ENCODE data around the gene MIGA2. TPM values are rescaled to one million over a fixed set of nuclear protein-coding genes. Genes with fewer than 3 reads are reported as not detected.

The MIGA2 gene
- total and polyA plus RNA-seq, 4 donors = 8.5 to 32.3 (median 25.0) TPM

DNA sequence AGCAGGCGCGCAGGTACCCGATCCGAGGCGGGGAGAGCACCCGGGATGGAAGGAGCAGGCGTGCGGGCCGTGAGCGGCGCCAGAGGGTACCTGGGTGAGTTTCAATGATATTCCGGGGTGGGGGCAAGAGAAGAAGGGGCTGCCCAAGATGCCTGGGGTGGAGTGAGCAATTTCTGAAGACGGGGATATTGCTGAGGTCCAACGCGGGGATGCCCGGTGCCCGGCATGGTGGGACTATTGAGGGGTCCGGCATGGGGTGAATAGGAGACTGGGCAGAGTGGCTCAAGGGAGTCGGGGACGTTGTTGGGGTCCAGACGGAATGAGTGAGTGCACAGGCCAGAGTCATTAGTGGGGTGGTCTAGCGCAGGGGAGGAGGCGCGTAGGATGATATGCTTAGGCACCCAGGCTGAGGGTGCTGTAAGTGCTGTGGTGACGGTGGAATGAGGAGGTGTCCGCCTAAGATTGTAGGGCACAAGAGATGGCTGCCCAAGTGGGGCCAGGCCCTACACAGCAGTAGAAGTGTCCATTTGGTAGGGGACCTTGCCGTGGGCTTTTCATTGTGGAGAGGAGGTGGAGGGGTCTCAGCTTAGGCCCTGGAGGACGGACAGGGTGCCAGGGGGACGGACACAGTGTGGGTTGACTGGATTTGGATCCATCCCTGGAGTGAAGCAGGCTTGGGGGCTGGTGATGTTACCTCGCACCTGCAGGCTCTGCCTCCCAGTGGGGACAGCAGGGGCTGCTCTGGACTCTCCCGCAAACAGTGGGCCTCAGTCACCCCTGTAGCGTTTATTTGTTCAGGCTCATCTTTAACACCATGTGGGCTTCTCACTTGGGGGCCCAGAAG is 719 bp downstream of the MIGA2 start:
- 6 to 8% methylated on average over 32 of the region's 32 CpGs for WGBS, 2 donors

DNA sequence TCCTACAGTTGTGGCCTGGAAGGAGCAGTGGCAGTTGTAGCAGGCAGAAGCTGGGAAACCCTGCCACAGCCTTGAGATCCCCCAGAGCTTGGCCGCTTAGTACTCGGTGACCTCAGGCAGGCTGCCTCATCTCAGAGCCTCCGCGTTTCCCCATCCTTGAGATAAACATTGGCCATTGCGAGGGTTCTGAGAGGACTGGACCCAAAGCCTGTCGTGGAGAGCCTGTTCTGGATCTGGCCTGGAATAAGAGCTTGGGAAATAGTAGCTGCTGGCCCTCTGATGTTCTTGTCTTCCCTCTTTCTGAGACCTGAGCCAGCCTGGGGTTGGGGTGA is 1.3 kb downstream of the MIGA2 start:
- DNase-seq (no peak), ATAC-seq (ENCODE audit: low FRiP score) (no peak)
- no peaks in the 10 kb centered on the region for H3K9me3 ChIP-seq (ENCODE audit: control insufficient read depth, low read length)
- WGBS, 2 donors = 48 to 50% methylated on average over 6 of the region's 6 CpGs
- no peaks in the 10 kb centered on the region for H3K4me1 ChIP-seq (ENCODE audit: control insufficient read depth in 1 of 2, insufficient read depth in 2 of 2, low read length in 2 of 2)
- intact Hi-C loops (cut with DNase I) = loop anchor here (2.0 to 5.0 kb wide), 2 partner anchors 43 to 90 kb away; partner anchors contain the start of genes DOLK (in 1 of the 2), DOLPP1 (in 1 of the 2) and NUP188 (in 1 of the 2)
- H3K27me3 ChIP-seq (ENCODE audit: control insufficient read depth in 1 of 2, insufficient read depth in 2 of 2, low read length in 1 of 2) = no peaks in the 10 kb centered on the region
- no peak overlapping the region for H3K4me3 ChIP-seq (ENCODE audit: low read length in 2 of 2)
- H3K36me3 ChIP-seq (ENCODE audit: control insufficient read depth in 1 of 2, insufficient read depth in 2 of 2, low read length in 1 of 2) = no peaks in the 10 kb centered on the region
- no peak overlapping the region for H3K27ac ChIP-seq (ENCODE audit: low read depth in 1 of 2, low read length in 2 of 2)

More for the DNA sequence above, 719 bp downstream of the MIGA2 start:
- DNase-seq = peak in 1 of 2 donors; percentile 72
- no peaks in the 10 kb centered on the region for H3K4me1 ChIP-seq (ENCODE audit: control insufficient read depth in 1 of 2, insufficient read depth in 2 of 2, low read length in 2 of 2)
- peak overlapping the region in 1 of 2 donors; percentile 1 for H3K27ac ChIP-seq (ENCODE audit: low read depth in 1 of 2, low read length in 2 of 2)
- H3K27me3 ChIP-seq (ENCODE audit: control insufficient read depth in 1 of 2, insufficient read depth in 2 of 2, low read length in 1 of 2) = no peaks in the 10 kb centered on the region
- intact Hi-C loops (cut with DNase I) = loop anchor here (2.0 to 5.0 kb wide), 2 partner anchors 44 to 90 kb away; partner anchors contain the start of genes DOLK (in 1 of the 2), DOLPP1 (in 1 of the 2) and NUP188 (in 1 of the 2)
- H3K9me3 ChIP-seq (ENCODE audit: control insufficient read depth, low read length) = no peaks in the 10 kb centered on the region
- no peaks in the 10 kb centered on the region for H3K36me3 ChIP-seq (ENCODE audit: control insufficient read depth in 1 of 2, insufficient read depth in 2 of 2, low read length in 1 of 2)
- peak overlapping the region; percentile 68 to 85 for H3K4me3 ChIP-seq (ENCODE audit: low read length in 2 of 2)
- ATAC-seq (ENCODE audit: low FRiP score) = peak; percentile 2

DNA sequence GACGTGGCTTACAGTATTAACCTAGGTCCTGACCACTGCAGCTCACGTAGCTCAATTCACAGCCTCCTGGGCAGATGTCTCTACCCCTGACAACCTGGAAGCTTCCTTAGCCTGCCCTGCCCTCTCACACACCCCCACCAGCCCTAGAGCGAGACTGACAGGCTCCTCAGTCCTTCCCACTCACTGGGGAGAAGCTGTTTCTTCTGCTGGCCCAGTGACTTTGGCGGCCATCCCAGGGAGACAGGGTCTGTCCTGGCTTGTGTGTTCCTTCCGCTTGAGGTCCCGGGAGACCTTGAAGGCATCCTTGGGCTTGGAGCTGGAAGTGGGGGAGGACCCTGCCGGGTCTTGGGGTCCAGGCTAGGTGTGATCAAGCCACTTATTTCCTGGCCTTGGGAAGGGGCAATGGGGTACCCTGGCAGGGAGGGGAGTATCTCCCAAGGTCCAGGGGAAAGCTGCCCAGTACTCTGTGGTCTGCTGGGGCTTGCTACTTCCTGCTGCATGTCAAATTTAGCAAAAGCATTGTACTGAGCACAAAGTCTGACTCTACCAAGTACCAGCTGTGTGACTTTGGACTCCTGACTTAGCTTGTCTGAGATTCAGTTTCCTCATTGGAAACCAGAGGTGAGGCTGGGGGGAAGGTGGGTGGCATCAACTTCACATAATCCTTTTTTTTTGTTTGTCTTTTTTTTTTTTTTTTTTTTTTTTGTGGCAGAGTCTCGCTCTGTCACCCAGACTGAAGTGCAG is 1.9 kb downstream of the MIGA2 start:
- H3K4me3 ChIP-seq (ENCODE audit: low read length in 2 of 2) = no peak overlapping the region
- H3K36me3 ChIP-seq (ENCODE audit: control insufficient read depth in 1 of 2, insufficient read depth in 2 of 2, low read length in 1 of 2) = no peaks in the 10 kb centered on the region
- WGBS, 2 donors = 65 to 67% methylated on average over 7 to 8 of the region's 8 CpGs
- H3K27ac ChIP-seq (ENCODE audit: low read depth in 1 of 2, low read length in 2 of 2) = no peak overlapping the region
- DNase-seq = no peak
- no peak for ATAC-seq (ENCODE audit: low FRiP score)
- no peaks in the 10 kb centered on the region for H3K27me3 ChIP-seq (ENCODE audit: control insufficient read depth in 1 of 2, insufficient read depth in 2 of 2, low read length in 1 of 2)
- intact Hi-C loops (cut with DNase I) = loop anchor here in 1 of 2 donors (5.0 kb wide), 1 partner anchor 91 kb away; the partner anchor contains the start of genes DOLK and NUP188
- H3K9me3 ChIP-seq (ENCODE audit: control insufficient read depth, low read length) = no peaks in the 10 kb centered on the region
- no peaks in the 10 kb centered on the region for H3K4me1 ChIP-seq (ENCODE audit: control insufficient read depth in 1 of 2, insufficient read depth in 2 of 2, low read length in 2 of 2)

GRCh38 chr9:129040113-129040643 is 3.8 kb downstream of the MIGA2 start:
- H3K27me3 ChIP-seq (ENCODE audit: control insufficient read depth in 1 of 2, insufficient read depth in 2 of 2, low read length in 1 of 2) = no peaks in the 10 kb centered on the region
- intact Hi-C loops (cut with DNase I) = no loop called here
- H3K4me1 ChIP-seq (ENCODE audit: control insufficient read depth in 1 of 2, insufficient read depth in 2 of 2, low read length in 2 of 2) = no peaks in the 10 kb centered on the region
- no peak for DNase-seq
- no peaks in the 10 kb centered on the region for H3K9me3 ChIP-seq (ENCODE audit: control insufficient read depth, low read length)
- ATAC-seq (ENCODE audit: low FRiP score) = no peak
- H3K36me3 ChIP-seq (ENCODE audit: control insufficient read depth in 1 of 2, insufficient read depth in 2 of 2, low read length in 1 of 2) = no peaks in the 10 kb centered on the region
- no peak overlapping the region for H3K4me3 ChIP-seq (ENCODE audit: low read length in 2 of 2)
- 89 to 91% methylated on average over 12 of the region's 12 CpGs for WGBS, 2 donors
- no peak overlapping the region for H3K27ac ChIP-seq (ENCODE audit: low read depth in 1 of 2, low read length in 2 of 2)

DNA sequence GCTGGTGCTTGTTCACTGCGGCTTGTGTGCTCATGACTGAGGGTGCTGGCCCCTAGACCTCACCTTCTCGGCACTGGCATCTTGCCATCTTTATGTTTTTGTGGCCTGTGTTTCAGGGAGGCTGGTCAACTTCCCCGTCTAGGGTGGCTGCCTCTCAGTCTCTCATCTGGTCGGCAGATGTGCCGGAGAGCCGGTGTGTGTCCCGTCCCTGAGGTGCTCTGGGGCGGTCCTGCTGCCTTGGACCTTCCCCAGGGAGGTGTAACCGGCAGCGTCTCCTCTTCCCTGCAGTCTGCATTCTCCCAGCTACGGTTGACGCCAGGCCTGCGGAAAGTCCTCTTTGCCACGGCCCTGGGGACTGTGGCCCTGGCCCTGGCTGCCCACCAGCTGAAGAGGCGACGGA is 5.6 kb downstream of the MIGA2 start:
- WGBS, 2 donors = 83 to 84% methylated on average over 16 of the region's 16 CpGs
- ATAC-seq (ENCODE audit: low FRiP score) = no peak
- H3K36me3 ChIP-seq (ENCODE audit: control insufficient read depth in 1 of 2, insufficient read depth in 2 of 2, low read length in 1 of 2) = no peaks in the 10 kb centered on the region
- H3K4me3 ChIP-seq (ENCODE audit: low read length in 2 of 2) = no peak overlapping the region
- no peaks in the 10 kb centered on the region for H3K27me3 ChIP-seq (ENCODE audit: control insufficient read depth in 1 of 2, insufficient read depth in 2 of 2, low read length in 1 of 2)
- no peaks in the 10 kb centered on the region for H3K9me3 ChIP-seq (ENCODE audit: control insufficient read depth, low read length)
- no peaks in the 10 kb centered on the region for H3K4me1 ChIP-seq (ENCODE audit: control insufficient read depth in 1 of 2, insufficient read depth in 2 of 2, low read length in 2 of 2)
- intact Hi-C loops (cut with DNase I) = no loop called here
- no peak overlapping the region for H3K27ac ChIP-seq (ENCODE audit: low read depth in 1 of 2, low read length in 2 of 2)
- DNase-seq = no peak

DNA sequence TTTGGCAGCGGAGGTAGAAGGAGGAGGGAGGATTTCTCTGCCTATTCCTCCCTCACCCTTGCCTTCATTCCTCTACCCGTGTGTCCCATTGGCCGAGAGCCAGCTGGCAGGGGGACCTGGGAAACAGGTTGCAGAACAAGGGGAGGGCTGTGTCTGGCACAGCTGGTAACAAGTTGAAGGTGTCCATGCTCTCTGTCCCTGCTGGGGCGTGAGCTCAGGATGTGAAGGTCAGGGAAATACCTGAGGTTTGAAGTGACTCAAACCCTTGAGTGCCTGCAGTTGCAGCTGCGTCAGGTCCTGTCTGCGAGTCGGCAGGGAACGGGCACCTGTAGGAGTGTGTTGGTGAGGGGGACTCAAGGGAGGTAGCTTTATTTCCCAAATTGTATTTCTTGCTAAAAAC is 16.2 kb downstream of the MIGA2 start:
- no peaks in the 10 kb centered on the region for H3K9me3 ChIP-seq (ENCODE audit: control insufficient read depth, low read length)
- H3K4me3 ChIP-seq (ENCODE audit: low read length in 2 of 2) = no peak overlapping the region
- no peaks in the 10 kb centered on the region for H3K27me3 ChIP-seq (ENCODE audit: control insufficient read depth in 1 of 2, insufficient read depth in 2 of 2, low read length in 1 of 2)
- H3K36me3 ChIP-seq (ENCODE audit: control insufficient read depth in 1 of 2, insufficient read depth in 2 of 2, low read length in 1 of 2) = peaks cover 0 to 6% of the 10 kb centered on the region in 2 donors
- ATAC-seq (ENCODE audit: low FRiP score) = no peak
- no peak overlapping the region for H3K27ac ChIP-seq (ENCODE audit: low read depth in 1 of 2, low read length in 2 of 2)
- H3K4me1 ChIP-seq (ENCODE audit: control insufficient read depth in 1 of 2, insufficient read depth in 2 of 2, low read length in 2 of 2) = no peaks in the 10 kb centered on the region
- WGBS, 2 donors = 78% methylated on average over 8 of the region's 8 CpGs
- intact Hi-C loops (cut with DNase I) = no loop called here
- no peak for DNase-seq

DNA sequence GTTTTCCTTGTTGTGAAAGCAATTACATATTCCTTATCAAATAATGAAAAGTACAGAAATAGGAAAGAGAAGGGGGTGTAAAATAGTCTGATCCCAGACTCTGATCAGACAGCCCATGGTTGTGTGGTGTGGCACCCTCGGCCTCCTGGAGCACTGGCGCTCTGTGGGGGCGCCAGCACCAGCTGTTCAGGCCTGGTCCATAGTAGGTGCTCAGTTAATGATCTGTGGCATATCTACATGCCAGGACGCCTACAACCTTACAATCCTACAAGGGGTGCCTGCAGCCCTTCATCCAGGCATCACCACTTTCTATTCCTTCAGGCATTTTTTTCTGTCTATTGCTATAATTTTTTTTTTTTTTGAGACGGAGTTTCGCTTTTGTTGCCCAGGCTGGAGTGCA is 16.6 kb downstream of the MIGA2 start:
- Histone ChIP-seq H3K4me1 (ENCODE audit: control insufficient read depth in 1 of 2, insufficient read depth in 2 of 2, low read length in 2 of 2) (no peaks in the 10 kb centered on the region), H3K9me3 (ENCODE audit: control insufficient read depth, low read length) (no peaks in the 10 kb centered on the region), H3K27ac (ENCODE audit: low read depth in 1 of 2, low read length in 2 of 2) (no peak overlapping the region), H3K36me3 (ENCODE audit: control insufficient read depth in 1 of 2, insufficient read depth in 2 of 2, low read length in 1 of 2) (peaks cover 0 to 6% of the 10 kb centered on the region in 2 donors), H3K4me3 (ENCODE audit: low read length in 2 of 2) (no peak overlapping the region), H3K27me3 (ENCODE audit: control insufficient read depth in 1 of 2, insufficient read depth in 2 of 2, low read length in 1 of 2) (no peaks in the 10 kb centered on the region)
- 86 to 91% methylated on average over 6 of the region's 6 CpGs for WGBS, 2 donors
- intact Hi-C loops (cut with DNase I) = no loop called here
- DNase-seq = no peak
- no peak for ATAC-seq (ENCODE audit: low FRiP score)

DNA sequence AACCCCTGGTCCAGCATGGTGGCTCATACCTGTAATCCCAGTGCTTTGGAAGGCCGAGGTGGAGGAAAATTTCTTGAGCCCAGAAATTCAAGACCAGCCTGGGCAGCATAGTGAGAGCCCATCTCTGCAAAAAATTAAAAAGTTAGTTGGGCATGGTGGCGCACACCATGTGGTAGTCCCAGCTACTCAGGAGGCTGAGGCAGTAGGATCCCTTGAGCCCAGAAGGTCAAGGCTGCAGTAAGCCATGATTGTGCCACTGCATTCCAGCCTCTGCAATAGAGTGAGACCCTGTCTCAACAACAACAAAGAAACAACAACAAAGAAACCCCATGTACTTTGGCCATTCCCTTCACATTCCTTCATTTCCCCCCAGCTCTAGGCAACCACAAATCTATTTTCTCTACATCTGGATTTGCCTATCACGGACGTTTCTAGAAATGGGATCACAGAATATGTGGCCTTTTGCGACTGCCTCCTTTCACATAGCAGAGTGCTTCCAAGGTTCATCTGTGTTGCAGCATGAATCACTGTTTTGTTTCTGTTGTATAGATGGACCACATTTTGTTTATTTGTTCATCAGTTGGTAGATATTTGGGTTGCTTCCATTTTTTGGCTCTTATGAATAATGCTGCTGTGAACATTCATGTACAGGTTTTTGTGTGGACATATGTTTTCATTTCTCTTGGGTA is 17.9 kb downstream of the MIGA2 start:
- no peaks in the 10 kb centered on the region for H3K4me1 ChIP-seq (ENCODE audit: control insufficient read depth in 1 of 2, insufficient read depth in 2 of 2, low read length in 2 of 2)
- no peaks in the 10 kb centered on the region for H3K27me3 ChIP-seq (ENCODE audit: control insufficient read depth in 1 of 2, insufficient read depth in 2 of 2, low read length in 1 of 2)
- WGBS, 2 donors = 69 to 83% methylated on average over 5 of the region's 5 CpGs
- intact Hi-C loops (cut with DNase I) = no loop called here
- H3K9me3 ChIP-seq (ENCODE audit: control insufficient read depth, low read length) = no peaks in the 10 kb centered on the region
- DNase-seq (no peak), ATAC-seq (ENCODE audit: low FRiP score) (no peak)
- H3K4me3 ChIP-seq (ENCODE audit: low read length in 2 of 2) = no peak overlapping the region
- no peak overlapping the region for H3K27ac ChIP-seq (ENCODE audit: low read depth in 1 of 2, low read length in 2 of 2)
- H3K36me3 ChIP-seq (ENCODE audit: control insufficient read depth in 1 of 2, insufficient read depth in 2 of 2, low read length in 1 of 2) = peaks cover 0 to 3% of the 10 kb centered on the region in 2 donors
